ENCODE data around the gene ABCD1. TPM values are rescaled to one million over a fixed set of nuclear protein-coding genes. Genes with fewer than 3 reads are reported as not detected.

Gene ABCD1
- total and polyA plus RNA-seq, 4 donors, result 4.0 to 10.8 (median 7.6) TPM

DNA sequence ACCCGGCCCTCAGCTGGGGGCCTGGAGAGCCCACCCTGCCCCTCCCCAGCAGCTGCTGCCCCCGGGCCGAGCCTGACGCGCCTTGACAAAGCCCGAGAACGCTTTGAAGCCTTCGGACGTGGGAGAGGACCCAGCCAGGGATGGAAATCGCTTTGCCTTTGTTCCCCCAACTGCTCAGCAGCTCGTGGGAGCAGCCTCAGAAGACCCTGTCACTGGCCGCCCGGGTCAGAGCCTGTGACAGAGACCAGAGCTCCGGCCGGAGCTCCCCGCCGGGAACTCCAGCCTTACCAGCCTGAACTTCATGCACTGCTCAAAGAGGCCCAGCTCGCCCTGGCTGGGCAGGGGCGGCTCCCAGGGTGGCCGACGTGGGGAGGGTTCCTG is 39.5 kb upstream of the ABCD1 start:
- Histone ChIP-seq H3K9me3 (ENCODE audit: control insufficient read depth in 4 of 4, low read length in 3 of 4) (no peaks in the 10 kb centered on the region), H3K36me3 (ENCODE audit: control insufficient read depth in 4 of 4, insufficient read depth in 3 of 4, low read depth in 1 of 4, low read length in 3 of 4) (no peaks in the 10 kb centered on the region), H3K4me3 (ENCODE audit: low read depth in 1 of 3, low read length in 3 of 3) (no peak overlapping the region), H3K27ac (ENCODE audit: low read depth in 1 of 2, low read length in 2 of 2) (no peak overlapping the region), H3K27me3 (ENCODE audit: control insufficient read depth in 4 of 4, insufficient read depth in 4 of 4, low read length in 3 of 4) (peaks cover 0 to 5% (median 0%) of the 10 kb centered on the region in 4 donors), H3K9ac (ENCODE audit: low read depth in 1 of 2, low read length in 2 of 2) (no peak overlapping the region), H3K4me1 (ENCODE audit: control insufficient read depth in 4 of 4, insufficient read depth in 4 of 4, low read length in 3 of 4) (peaks cover 0 to 2% (median 0%) of the 10 kb centered on the region in 4 donors)
- DNase-seq (ENCODE audit: low spot score), result no peak
- WGBS, result 42% methylated on average over 21 of the region's 21 CpGs
- TF ChIP-seq ZBTB33 (IDR thresholded peaks at IDR 0.05) (no peak), NR2F2 (IDR thresholded peaks at IDR 0.05) (no peak), MAX (IDR thresholded peaks at IDR 0.05) (no peak), TAF1 (conservative IDR thresholded peaks at IDR 0.05) (no peak)

DNA sequence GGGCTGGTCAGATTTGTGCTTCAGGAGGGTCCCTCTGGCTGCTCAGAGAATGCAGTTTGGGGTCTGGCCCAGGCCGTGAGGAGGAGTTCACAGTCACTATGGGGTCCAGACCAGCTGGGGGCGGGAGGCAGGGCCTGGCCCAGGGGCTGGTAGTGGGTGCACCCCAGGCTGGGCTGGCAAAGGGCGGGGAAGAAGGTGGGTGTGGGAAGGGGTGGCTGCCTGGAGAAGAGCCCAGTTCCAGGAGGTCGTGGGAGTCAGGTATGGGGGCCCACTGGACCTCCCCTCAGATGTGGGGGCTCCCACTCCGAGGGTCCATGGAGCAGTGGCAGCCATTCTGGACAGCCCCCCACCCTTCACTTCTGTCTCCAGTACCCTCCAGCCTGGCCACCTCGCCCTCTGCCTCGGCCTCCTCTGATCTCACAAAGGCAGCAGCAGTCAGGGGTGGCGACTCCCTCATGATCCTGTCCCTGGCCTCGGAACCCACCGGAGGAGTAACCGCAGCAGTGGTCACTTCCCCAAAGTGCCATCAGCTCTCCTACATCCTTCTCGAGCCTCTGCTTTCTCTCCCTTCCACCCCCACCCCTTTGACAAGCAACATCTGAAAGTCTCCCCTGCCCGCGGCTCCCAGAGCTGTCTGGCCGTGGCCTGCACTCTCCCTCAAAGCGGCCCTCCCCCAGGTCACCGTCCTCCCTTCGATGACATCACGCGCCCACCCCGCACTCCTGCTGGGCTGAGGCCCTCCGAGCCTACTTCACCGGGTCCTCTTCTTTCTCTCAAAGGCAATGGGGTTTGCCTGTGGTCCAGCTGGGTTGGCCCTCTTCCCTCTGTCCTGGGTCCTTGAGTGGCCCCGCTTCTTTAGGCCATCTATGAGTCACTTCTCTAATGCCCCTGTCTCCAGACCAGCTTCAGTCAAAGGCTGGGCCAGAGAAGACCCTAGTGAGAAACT is 38.6 kb upstream of the ABCD1 start:
- TF ChIP-seq EGR1 (IDR thresholded peaks at IDR 0.05; ENCODE audit: low read depth in 2 of 2) (no peak), FOXA1 (IDR thresholded peaks at IDR 0.05) (no peak), JUND (IDR thresholded peaks at IDR 0.05) (no peak), RAD21 (IDR thresholded peaks at IDR 0.05) (no peak), TAF1 (conservative IDR thresholded peaks at IDR 0.05) (no peak), RXRA (IDR thresholded peaks at IDR 0.05) (no peak)
- DNase-seq (ENCODE audit: low spot score), result no peak
- Histone ChIP-seq H3K36me3 (ENCODE audit: control insufficient read depth in 4 of 4, insufficient read depth in 3 of 4, low read depth in 1 of 4, low read length in 3 of 4) (no peaks in the 10 kb centered on the region), H3K9ac (ENCODE audit: low read depth in 1 of 2, low read length in 2 of 2) (no peak overlapping the region), H3K4me3 (ENCODE audit: low read depth in 1 of 3, low read length in 3 of 3) (no peak overlapping the region), H3K9me3 (ENCODE audit: control insufficient read depth in 4 of 4, low read length in 3 of 4) (no peaks in the 10 kb centered on the region), H3K27me3 (ENCODE audit: control insufficient read depth in 4 of 4, insufficient read depth in 4 of 4, low read length in 3 of 4) (peaks cover 0 to 5% (median 0%) of the 10 kb centered on the region in 4 donors), H3K4me1 (ENCODE audit: control insufficient read depth in 4 of 4, insufficient read depth in 4 of 4, low read length in 3 of 4) (peaks cover 0 to 2% (median 0%) of the 10 kb centered on the region in 4 donors), H3K27ac (ENCODE audit: low read depth in 1 of 2, low read length in 2 of 2) (no peak overlapping the region)
- WGBS, result 65% methylated on average over 24 of the region's 24 CpGs

GRCh38 chrX:153686711-153687110 is 37.9 kb upstream of the ABCD1 start:
- DNase-seq (ENCODE audit: low spot score), result no peak
- TF ChIP-seq ZBTB33 (IDR thresholded peaks at IDR 0.05) (no peak), REST (IDR thresholded peaks at IDR 0.05) (no peak), YY1 (IDR thresholded peaks at IDR 0.05) (no peak), NR2F2 (IDR thresholded peaks at IDR 0.05) (no peak), MAX (IDR thresholded peaks at IDR 0.05) (no peak), EGR1 (IDR thresholded peaks at IDR 0.05; ENCODE audit: low read depth in 2 of 2) (no peak), RAD21 (IDR thresholded peaks at IDR 0.05) (no peak), JUND (IDR thresholded peaks at IDR 0.05) (no peak), FOXA1 (IDR thresholded peaks at IDR 0.05) (no peak), RXRA (IDR thresholded peaks at IDR 0.05) (no peak), GABPA (IDR thresholded peaks at IDR 0.05 in 1 of 2, conservative IDR thresholded peaks at IDR 0.05 in 1 of 2) (no peak), FOXA2 (IDR thresholded peaks at IDR 0.05) (no peak)
- TF ChIP-seq, protein P1, sequence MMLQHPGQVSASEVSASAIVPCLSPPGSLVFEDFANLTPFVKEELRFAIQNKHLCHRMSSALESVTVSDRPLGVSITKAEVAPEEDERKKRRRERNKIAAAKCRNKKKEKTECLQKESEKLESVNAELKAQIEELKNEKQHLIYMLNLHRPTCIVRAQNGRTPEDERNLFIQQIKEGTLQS (IDR thresholded peaks at IDR 0.05), result no peak

More at GRCh38 chrX:153686711-153687110, 37.9 kb upstream of the ABCD1 start:
- 52% methylated on average over 9 of the region's 9 CpGs for WGBS
- Histone ChIP-seq H3K4me1 (ENCODE audit: control insufficient read depth in 4 of 4, insufficient read depth in 4 of 4, low read length in 3 of 4) (peaks cover 0 to 2% (median 0%) of the 10 kb centered on the region in 4 donors), H3K4me3 (ENCODE audit: low read depth in 1 of 3, low read length in 3 of 3) (no peak overlapping the region), H3K27me3 (ENCODE audit: control insufficient read depth in 4 of 4, insufficient read depth in 4 of 4, low read length in 3 of 4) (peaks cover 0 to 5% (median 0%) of the 10 kb centered on the region in 4 donors), H3K36me3 (ENCODE audit: control insufficient read depth in 4 of 4, insufficient read depth in 3 of 4, low read depth in 1 of 4, low read length in 3 of 4) (no peaks in the 10 kb centered on the region), H3K9ac (ENCODE audit: low read depth in 1 of 2, low read length in 2 of 2) (no peak overlapping the region), H3K9me3 (ENCODE audit: control insufficient read depth in 4 of 4, low read length in 3 of 4) (no peaks in the 10 kb centered on the region), H3K27ac (ENCODE audit: low read depth in 1 of 2, low read length in 2 of 2) (no peak overlapping the region)

Measured in liver (tissue), 9 donors.